H1 (cell line): Measurements from ENCODE around the gene PLCH2. TPM values are rescaled to one million over a fixed set of nuclear protein-coding genes. Genes with fewer than 3 reads are reported as not detected.
A peak's percentile ranks its signal among the peaks of the same experiment; 100 is the strongest.

Experiments used
- CTCF ChIA-PET: fragments of 300-600 bp; sonication (Branson Sonifier 250); formaldehyde crosslinking; loops from one replicate; lab custom pipeline; 2021; ENCODE audit not compliant: partially characterized antibody; lab: Charles Lee
- POLR2A ChIA-PET: fragments of 300-600 bp; sonication (Branson Sonifier 250); formaldehyde crosslinking; loops from one replicate; lab custom pipeline; 2021; ENCODE audit warnings: inconsistent platforms; ENCODE audit not compliant: partially characterized antibody; lab: Charles Lee
- DNase-seq, 2 experiments: peaks; one replicate each; pipeline versions ENCODE4 v3.0.0 to v3.0.0-alpha.2; 2010 to 2022; ENCODE audit warnings: low spot score in 2 of 2, low read depth in 1 of 2, mixed read lengths in 1 of 2
- FAIRE-seq: peaks from 2 replicates; lab custom pipeline; 2011; peaks lifted over from hg19 to GRCh38; lab: Jason Lieb, UNC
- H2AFZ ChIP-seq: 2 replicates; pipeline ENCODE4 v1.8.1; 2012; ENCODE audit warnings: low read length, inconsistent platforms
- H2AK5ac ChIP-seq: 2 replicates; pipeline ENCODE4 v1.6.1; 2013; ENCODE audit warnings: low read depth, low read length
- H2BK120ac ChIP-seq: replicated peaks from 2 replicates; pipeline ENCODE3; 2013; ENCODE audit warnings: low read depth, low read length, inconsistent platforms
- H2BK12ac ChIP-seq: 2 replicates; pipeline ENCODE4 v1.6.1; 2013; ENCODE audit warnings: low read depth, low read length
- H2BK15ac ChIP-seq: 2 replicates; pipeline ENCODE4 v1.6.1; 2013; ENCODE audit warnings: low read length
- H2BK20ac ChIP-seq: 2 replicates; pipeline ENCODE4 v1.6.1; 2013; ENCODE audit warnings: low read length
- H2BK5ac ChIP-seq: 2 replicates; pipeline ENCODE4 v1.6.1; 2013; ENCODE audit warnings: low read depth, low read length
- H3K14ac ChIP-seq: 2 replicates; pipeline ENCODE4 v1.6.1; 2013; ENCODE audit warnings: inconsistent platforms; ENCODE audit not compliant: insufficient read length
- H3K18ac ChIP-seq: 2 replicates; pipeline ENCODE4 v1.6.1; 2013; ENCODE audit warnings: low read length; ENCODE audit errors: extremely low read depth
- H3K23ac ChIP-seq: 2 replicates; pipeline ENCODE4 v1.6.1; 2013; ENCODE audit warnings: inconsistent platforms; ENCODE audit not compliant: insufficient read length
- H3K23me2 ChIP-seq: 2 replicates; pipeline ENCODE4 v1.6.1; 2013; ENCODE audit warnings: low read depth, low read length
- H3K27ac ChIP-seq: 2 replicates; pipeline ENCODE4 v1.6.1; 2011; ENCODE audit warnings: low read depth, low read length, inconsistent platforms
- H3K27me3 ChIP-seq, 4 experiments: replicated peaks in 1 of 4; 1 replicate in 1 of 4; 2 replicates in 3 of 4; pipeline versions ENCODE4 v1.6.1 to v1.8.1; 2011 to 2013; ENCODE audit warnings: low read length in 3 of 4, mild to moderate bottlenecking in 3 of 4, inconsistent platforms in 2 of 4, mixed read lengths in 2 of 4, moderate library complexity in 1 of 4; ENCODE audit not compliant: control insufficient read depth in 3 of 4, insufficient read depth in 3 of 4; ENCODE audit errors: extremely low read depth in 1 of 4
- H3K36me3 ChIP-seq, 4 experiments: 2 replicates each; pipeline versions ENCODE4 v1.6.1 to v1.8.1; 2011 to 2013; ENCODE audit warnings: mild to moderate bottlenecking in 4 of 4, low read length in 3 of 4, moderate library complexity in 2 of 4, control low read depth in 1 of 4, inconsistent platforms in 1 of 4; ENCODE audit not compliant: insufficient read depth in 4 of 4, control insufficient read depth in 2 of 4
- H3K4ac ChIP-seq: replicated peaks from 2 replicates; pipeline ENCODE3; 2013; ENCODE audit warnings: low read length, low read depth, mixed read lengths, inconsistent platforms; ENCODE audit not compliant: insufficient read length
- H3K4me1 ChIP-seq, 4 experiments: replicated peaks in 1 of 4; 1 replicate in 1 of 4; 2 replicates in 3 of 4; pipeline versions ENCODE4 v1.6.1 to v1.8.1; 2011 to 2013; ENCODE audit warnings: low read length in 3 of 4, inconsistent platforms in 2 of 4, mixed read lengths in 1 of 4; ENCODE audit not compliant: insufficient read depth in 4 of 4, control insufficient read depth in 3 of 4
- H3K4me2 ChIP-seq, 2 experiments: 2 replicates each; pipeline versions ENCODE4 v1.6.1 to v1.8.1; 2011 to 2013; ENCODE audit warnings: low read depth in 2 of 2, low read length in 2 of 2, control low read depth in 1 of 2, inconsistent platforms in 1 of 2, mild to moderate bottlenecking in 1 of 2; ENCODE audit not compliant: insufficient read depth in 1 of 2
- H3K4me3 ChIP-seq, 4 experiments: fragments of 200-600, 300-600 bp in 1 of 4; sonication (generic), shearing (Covaris generic), sonication (Bioruptor Twin) in 1 of 4; 2 replicates each; pipeline versions ENCODE4 v1.5.1 to v1.8.1; 2011 to 2016; ENCODE audit warnings: low read length in 4 of 4, low read depth in 3 of 4, control low read depth in 2 of 4, inconsistent platforms in 2 of 4, mild to moderate bottlenecking in 2 of 4, mixed read lengths in 1 of 4, moderate library complexity in 1 of 4; ENCODE audit not compliant: insufficient read depth in 2 of 4; ENCODE audit errors: extremely low read depth in 1 of 4
- H3K56ac ChIP-seq: replicated peaks from 2 replicates; pipeline ENCODE3; 2013; ENCODE audit warnings: low read depth, mild to moderate bottlenecking, mixed read lengths, low read length, inconsistent platforms; ENCODE audit not compliant: insufficient read length
- H3K79me1 ChIP-seq: 2 replicates; pipeline ENCODE4 v1.6.1; 2013; ENCODE audit warnings: low read depth, low read length, control low read depth
- H3K79me2 ChIP-seq, 2 experiments: 2 replicates each; pipeline versions ENCODE4 v1.6.1 to v1.8.1; 2012 to 2013; ENCODE audit warnings: low read length in 2 of 2, mild to moderate bottlenecking in 2 of 2, inconsistent platforms in 1 of 2; ENCODE audit not compliant: insufficient read depth in 2 of 2, control insufficient read depth in 1 of 2
- H3K9ac ChIP-seq, 4 experiments: replicated peaks in 1 of 4; 1 replicate in 1 of 4; 2 replicates in 3 of 4; pipeline versions ENCODE4 v1.6.1 to v1.8.1; 2011 to 2013; ENCODE audit warnings: low read depth in 3 of 4, low read length in 3 of 4, control low read depth in 2 of 4, mild to moderate bottlenecking in 2 of 4, moderate library complexity in 2 of 4, inconsistent platforms in 1 of 4; ENCODE audit errors: extremely low read depth in 1 of 4
- H3K9me3 ChIP-seq, 2 experiments: 2 replicates each; pipeline versions ENCODE4 v1.6.1 to v1.8.1; 2012 to 2013; ENCODE audit warnings: mild to moderate bottlenecking in 2 of 2, moderate library complexity in 2 of 2, control low read depth in 1 of 2, inconsistent platforms in 1 of 2, low read depth in 1 of 2, low read length in 1 of 2, mixed read lengths in 1 of 2; ENCODE audit not compliant: insufficient read depth in 2 of 2
- H4K20me1 ChIP-seq, 2 experiments: replicated peaks in 1 of 2; 2 replicates each; pipeline versions ENCODE3 to v1.8.1; 2011 to 2013; ENCODE audit warnings: inconsistent platforms in 2 of 2, low read length in 2 of 2, mild to moderate bottlenecking in 1 of 2; ENCODE audit not compliant: insufficient read depth in 2 of 2, control insufficient read depth in 1 of 2
- H4K5ac ChIP-seq: 2 replicates; pipeline ENCODE4 v1.6.1; 2013; ENCODE audit warnings: low read length, low read depth, mixed read lengths, inconsistent platforms; ENCODE audit not compliant: insufficient read length
- H4K8ac ChIP-seq: 2 replicates; pipeline ENCODE4 v1.8.0; 2013; ENCODE audit warnings: mild to moderate bottlenecking, moderate library complexity, low read length, inconsistent platforms; ENCODE audit not compliant: insufficient read depth; ENCODE audit errors: extremely low read depth
- H4K91ac ChIP-seq: replicated peaks from 2 replicates; pipeline ENCODE3; 2013; ENCODE audit warnings: low read length, mixed read lengths, inconsistent platforms; ENCODE audit not compliant: insufficient read length
- CHD1 ChIP-seq: IDR thresholded peaks from 2 replicates; pipeline ENCODE4 v1.6.1; 2012; ENCODE audit warnings: low read depth, low read length, improper control_type of control experiment
- CTBP2 ChIP-seq: IDR thresholded peaks from 2 replicates; pipeline ENCODE4 v1.7.0; 2011; ENCODE audit warnings: borderline replicate concordance, mild to moderate bottlenecking, moderate library complexity, mixed read lengths, low read length; ENCODE audit not compliant: insufficient read depth, insufficient read length
- JUND ChIP-seq: IDR thresholded peaks from 2 replicates; pipeline ENCODE4 v1.6.1; 2011; ENCODE audit warnings: mild to moderate bottlenecking, improper control_type of control experiment, low read length
- PHF8 ChIP-seq: fragments of 200-600 bp; sonication (generic); conservative IDR thresholded peaks from 2 replicates; pipeline ENCODE4 v1.7.1; 2012; ENCODE audit warnings: low read depth, mild to moderate bottlenecking, inconsistent platforms, low read length, moderate library complexity
- POLR2AphosphoS5 ChIP-seq: IDR thresholded peaks from 2 replicates; pipeline ENCODE4 v1.6.1; 2011; ENCODE audit warnings: low read depth, low read length
- RFX5 ChIP-seq: IDR thresholded peaks from 2 replicates; pipeline ENCODE4 v1.6.1; 2011; ENCODE audit warnings: low read depth, low read length, improper control_type of control experiment, borderline replicate concordance
- RNF2 ChIP-seq: fragments of 200-900, 300-1000 bp; sonication (generic); IDR thresholded peaks from 2 replicates; pipeline ENCODE4 v1.7.1; 2016; ENCODE audit warnings: borderline replicate concordance, low read depth, mild to moderate bottlenecking, antibody characterized with exemption, low read length; ENCODE audit not compliant: poor library complexity, severe bottlenecking; ENCODE audit errors: missing control alignments
- RXRA ChIP-seq: IDR thresholded peaks from 2 replicates; pipeline ENCODE4 v1.6.1; 2011; ENCODE audit warnings: low read depth, mild to moderate bottlenecking, low read length, moderate library complexity; ENCODE audit not compliant: insufficient read depth
- SIRT6 ChIP-seq: IDR thresholded peaks from one replicate; pipeline ENCODE4 v1.7.1; 2012; ENCODE audit warnings: low read length, inconsistent platforms
- SP4 ChIP-seq: IDR thresholded peaks from 2 replicates; pipeline ENCODE4 v1.6.1; 2012; ENCODE audit warnings: low read length, inconsistent platforms
- TAF1 ChIP-seq: IDR thresholded peaks from 2 replicates; pipeline ENCODE4 v1.6.1; 2011; ENCODE audit warnings: mild to moderate bottlenecking, low read depth, low read length
- TAF7 ChIP-seq: optimal IDR thresholded peaks from 2 replicates; pipeline ENCODE3; 2011; ENCODE audit warnings: low read depth, mild to moderate bottlenecking, inconsistent platforms, low read length, moderate library complexity, borderline replicate concordance
- TEAD4 ChIP-seq: IDR thresholded peaks from 2 replicates; pipeline ENCODE4 v1.6.1; 2012; ENCODE audit warnings: low read depth, low read length, inconsistent platforms, mixed read lengths
- YY1 ChIP-seq: IDR thresholded peaks from 2 replicates; pipeline ENCODE4 v1.6.1; 2011; ENCODE audit warnings: low read depth, mild to moderate bottlenecking, low read length
- WGBS, 2 experiments: shearing (Covaris generic) in 1 of 2; methylation state at CpG; one replicate each; pipeline versions ENCODE4 v1.1.6 to v1.1.7; 2013 to 2015; ENCODE audit warnings: low lambda C conversion rate in 2 of 2, mixed read lengths in 2 of 2, inconsistent platforms in 1 of 2, low coverage in 1 of 2, missing lambda C conversion rate in 1 of 2; ENCODE audit not compliant: insufficient replicate concordance in 2 of 2, insufficient coverage in 1 of 2, insufficient read length in 1 of 2; ENCODE audit errors: extremely low coverage in 1 of 2, missing lambda C conversion rate in 1 of 2; 5-methylcytosine and 5-hydroxymethylcytosine counted together
- polyA plus RNA-seq, 7 experiments: library from polyadenylated mRNA; depleted of rRNA in 3 of 7; stranded (reverse) in 5 of 7; unstranded in 2 of 7; fragments of >200 nt in 5 of 7; fragments of 200-250 nt in 2 of 7; gene quantifications; 1 replicate in 5 of 7; 2 replicates in 1 of 7; 4 replicates in 1 of 7; pipeline versions ENCODE4 v1.2.1 to v1.2.3, GENCODE V29; 2011 to 2013; ENCODE audit warnings: missing spikeins in 2 of 7, mixed read lengths in 2 of 7
- total RNA-seq: library from RNA; stranded (reverse); fragmentation: NEBNext Ultra II Directional; extraction: Animal tissue kit (Norgen Biotek cat#: 25700); gene quantifications from 2 replicates; pipeline ENCODE4 v1.2.1, GENCODE V29; 2021

Gene PLCH2
- total and polyA plus RNA-seq, 2 of the 8 experiments (the other 6 are each of a cell fraction or from before 2014, with no cell fraction given), result 0.14 to 0.19 TPM

- no peaks in the 10 kb centered on the region for H3K23me2 ChIP-seq
- no peak overlapping the region for H3K4me2 ChIP-seq
- H4K5ac ChIP-seq, result no peak overlapping the region
- 85% methylated on average over 16 of the region's 18 CpGs; no CpG with 5 or more reads in 1 of the 2 experiments for WGBS, 2 experiments
- no peak overlapping the region for H3K14ac ChIP-seq
- H2BK15ac ChIP-seq, result no peak overlapping the region
- ChIA-PET POLR2A (interaction anchor here (0.7 kb wide), 1 partner anchor 1111 kb away, joined by 3 read pairs; no protein-coding TSS in a partner anchor), CTCF (interaction anchor here (0.6 to 1.9 kb wide), 11 partner anchors 18 to 998 kb away, joined by 3 to 6 read pairs (median 4); partner anchors contain the start of gene FAAP20)
- H4K91ac ChIP-seq, result no peak overlapping the region
- no peak for FAIRE-seq
- no peaks in the 10 kb centered on the region for H3K79me1 ChIP-seq
- H4K20me1 ChIP-seq, result peaks cover 0 to 1% of the 10 kb centered on the region in 2 experiments
- no peak overlapping the region for H2AFZ ChIP-seq
- no peak overlapping the region for H3K56ac ChIP-seq
- 0 out of 7 replicates have a peak, but pooled peaks cover 0 to 2% (median 0%) of the 10 kb centered on the region in 4 experiments for H3K27me3 ChIP-seq
- H3K9me3 ChIP-seq, result peaks cover 11 to 27% of the 10 kb centered on the region in 2 experiments; a peak in 3 of 4 replicates
- no peak overlapping the region for H2BK5ac ChIP-seq
- no peaks in the 10 kb centered on the region for H3K36me3 ChIP-seq
- no peak overlapping the region for H2BK120ac ChIP-seq
- no peaks in the 10 kb centered on the region for H3K4me1 ChIP-seq
- H3K23ac ChIP-seq, result no peak overlapping the region
- H3K4me3 ChIP-seq, result no peak overlapping the region
- peak overlapping the region; percentile 85 for H4K8ac ChIP-seq
- no peak overlapping the region for H3K18ac ChIP-seq
- no peak overlapping the region for H3K27ac ChIP-seq
- H2AK5ac ChIP-seq, result no peak overlapping the region; the same call in 1 of the 2 replicates
- no peak for DNase-seq
- no peak overlapping the region for H2BK20ac ChIP-seq
- no peak overlapping the region for H3K9ac ChIP-seq
- no peak overlapping the region for H3K4ac ChIP-seq
- H2BK12ac ChIP-seq, result no peak overlapping the region
- H3K79me2 ChIP-seq, result no peaks in the 10 kb centered on the region
- TF ChIP-seq TAF1, result no peak
- TF ChIP-seq POLR2AphosphoS5, result no peak
- TF ChIP-seq PHF8, result no peak
- TF ChIP-seq RFX5, result no peak
- no peak for TF ChIP-seq SP4
- TF ChIP-seq RNF2, result no peak
- TF ChIP-seq RXRA, result no peak
- no peak for TF ChIP-seq YY1
- no peak for TF ChIP-seq TAF7
- TF ChIP-seq JUND, result no peak
- no peak for TF ChIP-seq TEAD4
- no peak for TF ChIP-seq CHD1
- TF ChIP-seq SIRT6, result no peak
- no peak for TF ChIP-seq CTBP2
Measured at GRCh38 chr1:2426540-2426939, 49.5 kb upstream of the PLCH2 start.
